BJ (cell line): ENCODE measurements around the gene SNAPC2. TPM values are rescaled to one million over a fixed set of nuclear protein-coding genes. Genes with fewer than 3 reads are reported as not detected.

Source experiments
- CTCF ChIA-PET: fragments of 350-600 bp; formaldehyde crosslinking; extraction: SDS; loops from one replicate; lab custom pipeline; 2021; ENCODE audit warnings: antibody characterized with exemption, inconsistent platforms; lab: Yijun Ruan, JAX
- POLR2A ChIA-PET: fragments of 300-600 bp; sonication (Branson Sonifier 250); formaldehyde crosslinking; extraction: SDS; loops from one replicate; lab custom pipeline; 2021; ENCODE audit warnings: antibody characterized with exemption; lab: Charles Lee
- DNase-seq: peaks from one replicate; pipeline ENCODE4 v3.0.0-alpha.2; 2011; ENCODE audit warnings: low read depth
- H3K27me3 ChIP-seq: 2 replicates; pipeline ENCODE4 v1.6.0; 2011; ENCODE audit warnings: low read length; ENCODE audit not compliant: control insufficient read depth, insufficient read depth
- H3K36me3 ChIP-seq: 2 replicates; pipeline ENCODE4 v1.5.1; 2011; ENCODE audit warnings: low read length; ENCODE audit not compliant: control insufficient read depth, insufficient read depth
- H3K4me3 ChIP-seq: 2 replicates; pipeline ENCODE4 v1.5.1; 2011; ENCODE audit warnings: low read depth, mild to moderate bottlenecking, control low read depth, low read length
- CTCF ChIP-seq: IDR thresholded peaks from 2 replicates; pipeline ENCODE4 v1.5.1; 2011; ENCODE audit warnings: low read depth, mild to moderate bottlenecking, control low read depth, inconsistent platforms, low read length, moderate library complexity; ENCODE audit not compliant: insufficient read depth
- polyA plus RNA-seq: library from polyadenylated mRNA; depleted of rRNA; stranded (reverse); fragments of >200 nt; gene quantifications from 2 replicates; pipeline ENCODE4 v1.2.3, GENCODE V29; 2011

SNAPC2 gene
- polyA plus RNA-seq, 1 experiment, result 28.2 TPM

GRCh38 chr19:7926021-7926726, 6.0 kb downstream of the SNAPC2 start, which contains the start of gene CTXN1:
Gene CTXN1, minus strand, starts transcription at chr19:7926135. Its CDS starts 597 bp downstream, at chr19:7925538.
- peaks cover 16% of the 10 kb centered on the region for H3K36me3 ChIP-seq
- no peaks in the 10 kb centered on the region for H3K27me3 ChIP-seq
- ChIA-PET POLR2A (no interaction called here), CTCF (interaction anchor here (1.4 to 2.4 kb wide), 4 partner anchors 8 to 73 kb away, joined by 5 to 6 read pairs (median 6); no protein-coding TSS in a partner anchor)
- TF ChIP-seq CTCF, result peak; percentile 12; the same call in 1 of the 2 replicates
- no peak for DNase-seq
- peak within 1 kb of the TSS; percentile 41 for H3K4me3 ChIP-seq

GRCh38 chr19:7926727-7927604, 6.8 kb downstream of the SNAPC2 start:
- no peak for DNase-seq
- POLR2A ChIA-PET, result no interaction called here
- H3K27me3 ChIP-seq, result no peaks in the 10 kb centered on the region
- CTCF ChIA-PET, result interaction anchor here (1.4 to 2.4 kb wide), 4 partner anchors 9 to 74 kb away, joined by 5 to 6 read pairs (median 6); no protein-coding TSS in a partner anchor
- TF ChIP-seq CTCF, result no peak
- H3K36me3 ChIP-seq, result peaks cover 21% of the 10 kb centered on the region
- no peak overlapping the region for H3K4me3 ChIP-seq

DNA sequence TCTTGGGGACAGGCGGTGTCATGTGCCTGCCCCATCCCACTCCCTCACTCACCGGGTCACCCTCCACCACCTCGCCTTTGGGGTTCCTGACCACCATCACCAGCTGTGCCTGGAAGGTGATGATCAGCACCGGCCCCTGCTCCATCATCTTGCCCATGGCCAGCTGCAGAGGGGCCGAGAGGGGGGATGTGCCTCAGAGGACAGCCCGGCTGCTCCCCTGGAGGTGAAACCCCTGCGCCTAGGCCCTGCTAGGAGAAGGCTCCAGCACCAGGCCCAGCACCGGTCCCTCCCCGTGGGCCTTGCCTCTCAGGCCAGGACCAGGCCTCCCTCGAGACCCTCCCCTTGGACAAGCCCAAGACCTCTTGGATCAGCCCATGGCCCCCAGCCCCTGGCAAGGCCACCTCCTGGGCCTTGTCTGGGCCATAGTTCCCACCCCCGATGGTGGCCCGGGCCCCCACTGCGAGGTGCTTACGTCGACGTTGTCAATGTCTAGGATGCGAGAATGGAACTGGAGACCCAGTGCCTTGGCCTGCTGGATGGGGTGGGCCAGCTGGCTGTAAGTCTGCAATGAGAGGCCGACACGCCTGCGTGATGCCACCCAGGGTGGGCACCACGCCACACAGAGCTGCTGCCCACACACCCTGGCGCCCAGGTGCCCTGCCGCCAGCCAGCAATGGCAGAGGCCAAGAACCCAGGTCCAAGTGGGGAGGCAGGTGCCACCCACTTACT, 7.6 kb downstream of the SNAPC2 start:
- no peak overlapping the region for H3K4me3 ChIP-seq
- no peaks in the 10 kb centered on the region for H3K27me3 ChIP-seq
- ChIA-PET CTCF (interaction anchor here (1.4 to 4.5 kb wide), 4 partner anchors 8 to 75 kb away, joined by 5 to 34 read pairs (median 6); partner anchors contain the start of gene TIMM44), POLR2A (no interaction called here)
- peaks cover 22% of the 10 kb centered on the region for H3K36me3 ChIP-seq
- TF ChIP-seq CTCF, result no peak
- no peak for DNase-seq

DNA sequence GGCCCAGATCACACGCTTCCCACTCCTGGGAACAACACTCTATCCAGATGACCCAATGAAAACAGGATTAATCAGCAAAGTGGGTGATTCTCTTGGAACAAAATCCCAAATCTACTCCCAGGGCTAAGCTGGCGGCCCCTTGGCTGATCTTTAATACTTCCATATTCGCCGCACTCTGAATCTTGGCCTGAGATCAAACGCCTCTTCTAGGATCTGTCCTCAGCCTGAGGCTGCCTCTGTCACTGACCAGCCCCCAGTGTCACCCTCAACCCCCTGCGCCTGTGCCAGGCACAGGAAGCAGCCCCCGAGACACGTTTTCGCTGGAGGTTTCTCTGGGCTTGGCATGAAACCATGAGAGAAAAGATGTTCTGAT, 8.2 kb downstream of the SNAPC2 start:
- 0 out of 2 replicates have a peak overlapping the region, but pooled peaks have one; percentile 0 for H3K4me3 ChIP-seq
- POLR2A ChIA-PET, result interaction anchor here (0.5 to 1.4 kb wide), 2 partner anchors 8 to 31 kb away, joined by 5 to 14 read pairs; partner anchors contain the start of gene SNAPC2
- CTCF ChIA-PET, result interaction anchor here (0.8 to 4.5 kb wide), 9 partner anchors 8 to 76 kb away, joined by 3 to 34 read pairs (median 5); partner anchors contain the start of genes SNAPC2 and TIMM44

More for the DNA sequence above, 8.2 kb downstream of the SNAPC2 start:
- DNase-seq, result no peak
- no peaks in the 10 kb centered on the region for H3K27me3 ChIP-seq
- peaks cover 25% of the 10 kb centered on the region for H3K36me3 ChIP-seq
- TF ChIP-seq CTCF, result no peak
